ENCODE measurements around the gene PCDHA9.

DNA sequence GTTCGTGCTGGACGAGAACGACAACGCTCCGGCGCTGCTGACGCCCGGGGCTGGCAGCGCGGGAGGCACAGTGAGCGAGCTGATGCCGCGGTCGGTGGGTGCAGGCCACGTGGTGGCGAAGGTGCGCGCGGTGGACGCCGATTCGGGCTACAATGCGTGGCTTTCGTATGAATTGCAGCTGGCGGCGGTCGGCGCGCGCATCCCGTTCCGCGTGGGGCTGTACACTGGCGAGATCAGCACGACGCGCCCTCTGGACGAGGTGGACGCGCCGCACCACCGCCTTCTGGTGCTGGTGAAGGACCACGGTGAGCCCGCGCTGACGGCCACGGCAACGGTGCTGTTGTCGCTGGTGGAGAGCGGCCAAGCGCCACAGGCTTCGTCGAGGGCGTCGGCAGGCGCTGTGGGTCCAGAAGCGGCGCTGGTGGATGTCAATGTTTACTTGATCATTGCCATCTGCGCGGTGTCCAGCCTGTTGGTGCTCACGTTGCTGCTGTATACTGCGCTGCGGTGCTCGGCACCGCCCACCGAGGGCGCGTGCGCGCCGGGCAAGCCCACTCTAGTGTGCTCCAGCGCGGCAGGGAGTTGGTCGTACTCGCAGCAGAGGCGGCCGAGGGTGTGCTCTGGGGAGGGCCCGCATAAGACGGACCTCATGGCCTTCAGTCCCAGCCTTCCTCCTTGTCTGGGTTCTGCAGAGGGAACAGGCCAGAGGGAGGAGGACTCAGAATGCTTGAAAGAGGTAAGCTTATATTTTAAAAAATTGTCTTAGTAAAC, 35.9 kb downstream of the PCDHA9 start:
- TF ChIP-seq EP300 (IDR thresholded peaks at IDR 0.05; ENCODE audit: borderline replicate concordance) (no peak), CEBPB (IDR thresholded peaks at IDR 0.05) (no peak), NFIC (IDR thresholded peaks at IDR 0.05) (no peak), YY1 (IDR thresholded peaks at IDR 0.05; ENCODE audit: low read depth) (no peak), TEAD4 (IDR thresholded peaks at IDR 0.05) (no peak), EGR1 (IDR thresholded peaks at IDR 0.05) (no peak), ZBTB7A (IDR thresholded peaks at IDR 0.05; ENCODE audit: low read depth) (no peak)
- TF ChIP-seq, protein P1, sequence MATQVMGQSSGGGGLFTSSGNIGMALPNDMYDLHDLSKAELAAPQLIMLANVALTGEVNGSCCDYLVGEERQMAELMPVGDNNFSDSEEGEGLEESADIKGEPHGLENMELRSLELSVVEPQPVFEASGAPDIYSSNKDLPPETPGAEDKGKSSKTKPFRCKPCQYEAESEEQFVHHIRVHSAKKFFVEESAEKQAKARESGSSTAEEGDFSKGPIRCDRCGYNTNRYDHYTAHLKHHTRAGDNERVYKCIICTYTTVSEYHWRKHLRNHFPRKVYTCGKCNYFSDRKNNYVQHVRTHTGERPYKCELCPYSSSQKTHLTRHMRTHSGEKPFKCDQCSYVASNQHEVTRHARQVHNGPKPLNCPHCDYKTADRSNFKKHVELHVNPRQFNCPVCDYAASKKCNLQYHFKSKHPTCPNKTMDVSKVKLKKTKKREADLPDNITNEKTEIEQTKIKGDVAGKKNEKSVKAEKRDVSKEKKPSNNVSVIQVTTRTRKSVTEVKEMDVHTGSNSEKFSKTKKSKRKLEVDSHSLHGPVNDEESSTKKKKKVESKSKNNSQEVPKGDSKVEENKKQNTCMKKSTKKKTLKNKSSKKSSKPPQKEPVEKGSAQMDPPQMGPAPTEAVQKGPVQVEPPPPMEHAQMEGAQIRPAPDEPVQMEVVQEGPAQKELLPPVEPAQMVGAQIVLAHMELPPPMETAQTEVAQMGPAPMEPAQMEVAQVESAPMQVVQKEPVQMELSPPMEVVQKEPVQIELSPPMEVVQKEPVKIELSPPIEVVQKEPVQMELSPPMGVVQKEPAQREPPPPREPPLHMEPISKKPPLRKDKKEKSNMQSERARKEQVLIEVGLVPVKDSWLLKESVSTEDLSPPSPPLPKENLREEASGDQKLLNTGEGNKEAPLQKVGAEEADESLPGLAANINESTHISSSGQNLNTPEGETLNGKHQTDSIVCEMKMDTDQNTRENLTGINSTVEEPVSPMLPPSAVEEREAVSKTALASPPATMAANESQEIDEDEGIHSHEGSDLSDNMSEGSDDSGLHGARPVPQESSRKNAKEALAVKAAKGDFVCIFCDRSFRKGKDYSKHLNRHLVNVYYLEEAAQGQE (IDR thresholded peaks at IDR 0.05; ENCODE audit: low read depth): no peak
- TF ChIP-seq, protein P2, sequence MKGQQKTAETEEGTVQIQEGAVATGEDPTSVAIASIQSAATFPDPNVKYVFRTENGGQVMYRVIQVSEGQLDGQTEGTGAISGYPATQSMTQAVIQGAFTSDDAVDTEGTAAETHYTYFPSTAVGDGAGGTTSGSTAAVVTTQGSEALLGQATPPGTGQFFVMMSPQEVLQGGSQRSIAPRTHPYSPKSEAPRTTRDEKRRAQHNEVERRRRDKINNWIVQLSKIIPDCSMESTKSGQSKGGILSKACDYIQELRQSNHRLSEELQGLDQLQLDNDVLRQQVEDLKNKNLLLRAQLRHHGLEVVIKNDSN (IDR thresholded peaks at IDR 0.05): no peak
- TF ChIP-seq, protein P3, sequence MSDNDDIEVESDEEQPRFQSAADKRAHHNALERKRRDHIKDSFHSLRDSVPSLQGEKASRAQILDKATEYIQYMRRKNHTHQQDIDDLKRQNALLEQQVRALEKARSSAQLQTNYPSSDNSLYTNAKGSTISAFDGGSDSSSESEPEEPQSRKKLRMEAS (IDR thresholded peaks at IDR 0.05): no peak
